Stimulated activated CD4-positive, alpha-beta T cell treated with anti-CD3 and anti-CD28 coated beads, TNF-alpha, amount 100 ng/mL, for 24 hours (primary cell): ENCODE data around the gene NPB.
"Not testable (repeated sequence)": the region's sequence is repeated elsewhere in the genome, so short reads cannot be mapped to it uniquely, and the experiment has no call there.

Experiments used
- DNase-seq, 3 experiments: peaks; one replicate each; pipeline ENCODE4 v3.0.0-alpha.2; 2020; ENCODE audit warnings: low read depth in 3 of 3

NPB gene

DNA sequence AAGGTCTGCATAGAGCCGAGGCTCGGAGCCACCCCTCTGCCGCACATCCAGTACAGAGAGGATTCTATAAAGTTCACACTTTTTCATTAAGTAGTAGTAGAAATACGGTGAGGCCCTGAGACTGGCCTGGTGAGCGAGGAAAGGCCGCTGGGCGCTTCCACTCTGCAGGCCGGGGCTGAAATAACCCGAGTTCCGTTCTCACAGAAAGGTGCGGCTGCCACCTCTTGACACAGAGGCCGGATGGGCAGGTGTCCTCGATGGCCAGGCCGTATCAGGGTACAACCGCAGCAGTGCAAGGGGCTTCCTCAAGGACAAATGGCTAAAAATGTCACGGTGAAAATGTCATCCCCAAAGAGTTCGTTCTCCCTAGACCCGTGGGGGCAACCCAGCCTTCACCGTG, 9.9 kb downstream of the NPB start:
- no peak for DNase-seq

DNA sequence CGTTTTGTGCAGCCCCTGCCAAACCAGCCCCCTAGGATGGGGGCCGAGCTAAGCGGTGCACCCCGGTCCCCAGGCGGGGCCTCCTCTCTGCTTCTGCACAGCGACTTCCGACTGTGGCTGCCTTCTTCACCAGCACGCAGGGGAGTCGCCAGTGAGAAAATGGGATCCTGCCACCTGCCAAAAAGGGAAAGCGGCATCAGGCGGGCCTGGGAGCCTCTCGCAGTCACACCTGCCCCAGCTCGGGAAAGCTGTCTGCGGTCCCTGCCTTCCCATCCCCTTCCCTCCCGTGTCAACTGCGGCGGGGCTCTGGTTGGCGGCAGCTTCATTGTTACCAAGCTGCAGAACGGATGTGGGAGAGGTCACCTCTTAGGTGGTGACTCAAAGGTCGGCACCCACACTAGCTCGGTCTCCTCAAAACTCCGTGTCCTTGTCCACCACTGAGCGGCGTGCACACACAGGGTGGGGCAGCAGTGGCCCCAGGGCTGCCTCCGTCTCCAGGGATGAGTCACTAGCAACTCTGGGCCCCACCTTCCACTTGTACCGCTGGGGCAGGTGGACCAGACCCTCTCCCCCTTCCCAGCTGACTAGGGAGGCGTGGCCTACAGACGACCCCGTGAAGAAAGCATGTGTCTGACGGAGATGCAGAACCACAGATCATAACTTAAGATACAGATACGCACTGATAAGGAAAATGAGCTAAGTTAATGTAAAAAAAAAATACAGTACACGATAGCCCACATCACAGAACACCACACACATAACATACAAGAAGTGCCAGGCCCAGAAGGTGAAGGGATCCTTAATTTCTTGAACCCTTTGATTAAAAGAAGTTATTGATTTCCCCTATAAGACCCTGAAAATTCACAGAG, 10.6 kb downstream of the NPB start:
- no peak for DNase-seq

DNA sequence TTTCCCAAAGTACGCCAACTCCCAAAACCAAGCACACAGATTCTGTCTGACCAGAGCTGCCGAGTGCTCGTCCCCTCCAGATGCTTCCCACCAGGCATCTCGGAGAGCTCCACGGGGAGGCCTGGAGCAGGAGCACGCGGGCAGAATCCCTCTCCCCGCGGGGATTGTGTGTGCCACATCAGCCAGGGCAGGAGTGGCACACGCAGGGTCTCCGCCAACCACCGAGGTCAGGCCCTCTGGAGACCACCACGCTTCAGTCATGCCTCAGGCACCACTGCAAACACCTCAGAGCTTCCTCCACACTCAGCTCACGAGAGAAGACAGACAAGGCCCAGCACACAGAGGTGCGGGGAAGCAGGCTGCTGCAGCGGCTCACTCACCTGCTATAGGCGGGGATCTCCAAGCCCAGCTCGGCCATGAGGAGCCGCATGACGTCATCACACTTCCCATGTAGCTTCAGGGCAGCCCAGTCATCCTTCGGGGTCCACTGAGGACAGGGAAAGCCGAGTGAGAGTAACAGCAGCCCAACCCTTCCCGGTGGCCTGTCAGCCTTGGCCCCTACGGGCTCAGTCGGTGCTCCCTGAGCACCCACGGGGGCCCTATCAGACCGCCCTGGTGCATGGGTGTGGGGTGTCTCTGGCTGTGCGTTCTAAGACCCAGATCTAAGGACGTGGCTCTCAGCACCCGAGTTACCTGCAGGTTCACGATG, 11.5 kb downstream of the NPB start:
- no peak for DNase-seq

DNA sequence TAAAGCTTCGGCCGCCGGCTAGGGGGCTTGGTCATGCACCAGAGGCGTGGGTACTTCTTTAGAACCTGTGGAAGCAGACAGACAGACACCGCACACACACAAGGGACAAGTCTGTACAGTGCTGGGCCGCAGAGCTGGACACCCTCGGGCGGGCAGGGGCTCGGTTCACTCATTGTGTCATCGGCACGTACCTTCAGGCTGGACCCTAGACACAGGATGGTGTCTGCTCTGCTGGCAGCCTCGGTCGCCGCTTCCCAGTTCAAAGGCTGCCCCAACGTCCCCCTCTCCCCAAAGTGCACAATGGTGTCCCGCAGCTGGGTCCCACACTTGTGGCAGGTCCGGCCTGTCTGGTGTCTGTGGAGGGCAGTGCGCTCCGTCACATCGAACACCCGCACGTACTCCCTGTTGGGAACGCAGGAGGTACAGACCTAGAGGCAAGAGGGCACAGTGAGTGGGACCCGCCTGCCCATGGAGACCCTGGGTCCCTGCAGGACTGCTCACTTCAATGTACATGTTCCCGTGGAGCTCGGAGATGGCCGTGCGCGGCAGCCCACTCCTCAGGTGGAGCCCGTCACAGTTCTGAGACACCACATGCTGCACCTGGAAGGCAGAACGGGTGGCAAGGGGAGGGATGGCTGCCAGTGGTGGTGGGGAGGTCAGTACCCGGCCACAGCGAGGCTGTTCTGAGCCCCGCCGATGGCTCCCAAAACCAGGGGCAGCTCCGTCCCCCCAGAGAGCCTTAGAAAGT, 12.2 kb downstream of the NPB start:
- no peak for DNase-seq

DNA sequence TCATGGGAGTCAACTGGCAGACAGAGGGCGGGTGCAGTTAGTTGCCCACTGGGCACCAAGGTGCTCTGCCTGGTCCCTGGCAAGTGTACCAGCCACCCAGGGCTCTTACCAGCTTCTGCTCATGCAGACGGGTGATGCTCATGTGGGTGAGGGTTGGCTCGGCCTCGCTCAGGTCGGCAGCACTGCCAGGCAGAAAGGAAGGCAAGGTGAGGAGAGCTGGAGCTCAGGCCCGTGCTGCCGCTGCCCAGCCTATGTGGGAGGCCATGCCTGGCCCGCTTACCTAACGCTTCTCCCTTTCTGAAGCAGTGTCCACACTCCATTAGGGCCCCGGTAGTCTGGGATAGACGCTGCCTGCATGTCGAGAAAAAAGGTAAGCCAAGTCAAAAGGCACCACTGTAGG, 13.3 kb downstream of the NPB start:
- DNase-seq, result no peak

DNA sequence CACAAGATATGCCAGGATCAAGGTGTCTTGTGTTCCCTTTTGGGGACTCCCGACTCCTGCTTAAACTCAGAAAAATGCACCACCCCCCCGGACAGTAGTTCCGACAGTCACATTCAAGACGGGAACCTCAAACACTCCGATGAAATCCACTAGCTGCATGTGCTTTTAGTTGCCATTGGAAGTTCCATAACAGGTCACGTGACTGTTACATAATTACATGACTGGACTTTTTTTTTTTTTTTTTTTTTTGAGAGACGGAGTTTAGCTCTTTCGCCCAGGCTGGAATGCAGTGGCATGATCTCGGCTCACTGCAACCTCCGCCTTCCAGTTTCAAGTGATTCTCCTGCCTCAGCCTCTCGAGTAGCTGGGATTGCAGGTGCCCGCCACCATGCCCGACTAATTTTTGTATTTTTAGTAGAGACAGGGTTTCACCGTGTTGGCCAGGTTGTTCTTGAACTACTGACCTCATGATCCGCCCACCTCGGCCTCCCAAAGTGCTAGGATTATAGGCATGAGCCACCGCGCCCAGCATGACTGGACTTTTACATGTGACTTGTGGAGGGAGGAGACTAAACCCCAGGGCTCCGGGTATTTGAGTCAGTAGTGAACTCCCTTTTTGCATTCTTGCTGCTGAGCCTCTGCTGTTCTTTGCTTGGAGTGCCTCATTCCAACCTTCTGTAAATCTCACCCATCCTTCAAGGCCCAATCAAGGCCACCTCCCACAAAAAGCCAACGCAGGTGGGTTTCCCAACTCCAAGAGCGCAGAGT, 14.4 kb downstream of the NPB start:
- DNase-seq, result no peak

DNA sequence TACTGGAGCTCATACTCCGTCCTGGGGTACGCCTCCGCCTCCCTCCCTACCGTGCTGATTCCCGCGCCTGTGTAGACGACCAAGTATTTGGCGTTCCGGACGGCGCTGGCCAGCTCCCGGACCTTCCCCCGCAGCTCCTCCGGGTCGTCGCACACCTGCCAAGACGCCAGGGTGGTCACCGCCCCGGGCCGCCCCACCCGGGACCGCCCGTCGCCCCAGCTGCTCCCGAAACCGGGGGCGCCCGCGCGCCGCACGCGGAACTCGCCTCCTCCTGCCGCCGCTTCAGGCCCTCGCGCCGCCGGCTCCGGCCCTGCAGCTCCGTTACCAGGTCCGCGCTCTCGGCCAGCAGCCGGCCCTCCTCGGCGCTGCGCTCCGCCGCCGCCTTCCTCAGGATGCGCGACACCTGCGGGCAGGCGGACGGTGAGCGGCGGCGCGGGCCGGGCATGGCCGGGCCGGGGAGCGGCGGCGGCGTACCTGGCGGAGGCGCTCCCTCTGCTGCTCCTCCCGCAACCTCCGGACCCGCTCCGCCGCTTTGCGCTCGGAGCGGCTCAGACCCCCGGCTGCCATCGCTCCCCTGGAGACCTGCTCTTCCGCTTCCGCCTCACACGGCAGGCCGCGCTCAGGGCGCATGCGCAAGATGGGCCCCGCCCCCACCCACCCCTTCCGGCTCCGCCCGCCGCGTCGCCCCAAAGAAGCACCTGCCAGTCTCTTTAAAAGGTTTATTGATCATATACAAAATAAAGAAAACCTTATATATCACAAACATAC, 15.7 kb downstream of the NPB start, which contains the start of gene SIRT7:
Gene SIRT7 (minus strand): TSS at position 612 of the 768 bp plus-strand sequence. CDS start 45 bp downstream, at position 567.
- DNase-seq, result peak; percentile 59 to 74 (median 60)

DNA sequence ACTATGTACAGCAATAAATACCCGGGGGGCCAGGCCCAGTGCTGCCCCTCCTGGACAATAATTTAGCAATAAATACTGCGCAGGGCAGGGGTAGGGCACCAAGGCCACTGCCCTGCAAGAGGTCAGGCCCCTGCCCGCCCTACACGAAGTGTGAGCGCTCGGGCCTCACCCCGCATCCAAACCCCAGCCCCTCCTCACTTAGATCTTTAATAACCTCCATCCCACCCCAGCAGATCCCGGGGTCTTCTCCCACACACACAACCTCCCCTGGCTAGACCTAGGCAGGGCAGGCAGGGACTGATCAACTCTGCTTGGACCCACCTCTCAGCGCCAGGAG, 16.3 kb downstream of the NPB start:
- not testable (repeated sequence) for DNase-seq

DNA sequence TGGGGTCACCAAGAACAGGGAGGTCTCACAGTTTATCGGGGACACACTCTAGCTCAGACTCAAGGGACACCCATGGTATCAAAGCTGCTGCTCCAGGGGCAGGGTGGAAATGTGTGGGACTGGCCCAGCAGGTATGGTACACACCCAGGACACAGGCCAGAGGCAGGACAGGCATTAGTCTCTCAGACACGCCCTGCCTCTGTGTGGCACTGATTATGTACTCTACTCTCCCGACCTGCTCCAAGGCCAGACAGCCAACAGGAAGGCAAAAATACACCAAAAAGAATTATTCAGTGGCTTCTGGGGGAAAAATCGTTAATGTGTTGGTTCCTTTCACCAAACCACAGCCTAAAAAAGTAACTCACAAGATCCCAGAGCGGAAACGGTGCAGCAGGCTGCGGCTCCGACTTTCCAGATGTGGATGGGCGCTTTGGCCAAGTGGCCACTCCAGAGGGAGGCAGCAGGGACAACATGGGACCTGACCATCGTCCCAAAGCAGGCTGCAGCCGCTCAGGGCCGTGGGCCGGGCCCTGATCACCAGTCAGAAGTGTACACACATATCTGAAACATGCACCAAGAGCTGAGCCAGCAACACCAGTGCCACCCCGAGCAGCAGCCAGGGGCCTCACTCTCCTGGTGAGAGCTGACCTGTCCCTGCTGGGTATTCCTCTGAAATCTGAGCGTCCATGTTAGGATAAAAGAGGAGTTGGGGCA, 17.0 kb downstream of the NPB start:
- DNase-seq, result no peak

DNA sequence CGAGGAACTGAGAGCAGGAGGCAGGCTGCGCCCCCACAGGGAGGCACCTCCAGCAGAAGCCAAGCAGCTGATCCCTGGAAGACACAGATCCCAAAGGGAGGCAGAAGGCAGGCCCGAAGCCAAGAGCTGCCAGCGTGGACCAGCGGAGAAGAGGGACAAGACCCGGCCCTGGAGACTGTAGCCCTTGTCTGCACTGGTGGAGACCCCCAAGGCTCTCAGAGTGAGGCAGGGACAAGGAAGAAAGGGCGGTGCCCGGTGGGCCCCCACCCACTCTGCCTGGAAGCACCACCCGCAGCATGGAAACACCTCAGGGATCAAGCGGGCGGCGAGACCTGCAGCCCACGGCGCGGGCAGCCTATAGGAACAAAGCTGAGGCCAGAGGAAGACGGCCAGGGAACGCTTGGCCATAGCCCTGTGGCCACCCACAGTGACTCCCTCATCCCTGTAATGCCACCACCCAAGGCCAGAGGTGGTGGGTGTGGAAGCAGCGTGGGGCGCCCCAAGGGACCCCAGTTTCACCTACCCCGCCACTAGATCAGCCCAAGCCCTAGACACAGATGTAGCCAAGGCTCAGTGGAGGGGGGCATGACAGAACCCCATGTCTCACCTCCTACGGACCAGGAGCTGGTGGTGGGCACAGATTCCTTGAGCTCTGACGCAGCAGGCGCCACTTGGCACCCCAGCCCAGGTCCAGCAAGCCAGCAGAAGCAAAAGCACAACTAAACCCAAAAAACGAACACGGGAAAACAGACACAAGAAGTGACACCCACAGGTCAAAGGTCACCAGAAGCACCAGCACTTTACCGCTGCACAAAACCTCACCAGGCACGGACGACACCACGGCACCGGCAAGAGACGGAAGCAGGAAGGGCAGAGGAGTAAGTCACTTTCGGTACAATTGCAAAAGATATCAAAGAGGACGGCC, 18.8 kb downstream of the NPB start:
- no peak for DNase-seq

DNA sequence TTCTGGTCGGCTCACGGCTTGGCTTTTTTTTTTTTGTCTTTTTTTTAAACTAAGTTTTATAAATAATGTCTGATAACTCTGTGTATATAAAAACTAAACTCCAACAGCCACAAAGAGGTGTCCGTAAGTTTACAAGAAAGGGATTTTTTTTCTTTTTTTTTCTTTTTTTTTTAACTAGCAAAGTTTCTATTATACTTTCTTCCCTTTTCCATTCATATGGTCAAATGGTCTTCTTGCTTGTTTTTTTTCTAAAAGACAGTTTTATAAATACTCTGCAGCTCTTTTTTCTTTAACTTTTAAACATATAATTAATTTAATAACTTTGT, 19.5 kb downstream of the NPB start:
- DNase-seq, result no peak

DNA sequence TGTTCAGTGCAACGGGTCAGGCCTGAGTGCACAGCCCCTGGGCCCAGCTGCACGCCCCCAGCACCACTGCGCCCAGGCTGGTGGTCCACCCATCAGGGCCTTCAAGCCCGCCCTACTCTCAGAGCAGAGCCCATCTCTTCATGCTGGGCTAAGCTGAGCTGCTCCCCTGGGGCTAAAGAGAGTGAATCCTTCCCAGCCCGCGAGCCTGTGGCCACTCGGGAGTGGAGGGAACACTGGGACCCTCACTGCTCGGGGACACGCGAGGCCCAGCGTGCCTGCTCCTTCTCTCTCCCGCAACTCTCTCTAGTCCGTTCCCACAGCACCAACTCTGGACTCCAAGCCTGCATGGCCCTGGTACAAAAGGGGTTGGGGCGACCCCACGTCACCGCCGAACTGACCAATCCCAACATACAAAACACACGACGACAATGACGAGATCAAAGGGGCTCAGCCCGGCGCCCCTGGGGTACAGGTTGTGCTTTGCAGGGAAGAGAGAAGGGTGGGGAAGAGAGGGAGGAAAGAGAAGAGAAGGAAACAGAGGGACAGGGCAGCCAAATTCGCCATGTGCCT, 20.0 kb downstream of the NPB start:
- DNase-seq, result no peak

DNA sequence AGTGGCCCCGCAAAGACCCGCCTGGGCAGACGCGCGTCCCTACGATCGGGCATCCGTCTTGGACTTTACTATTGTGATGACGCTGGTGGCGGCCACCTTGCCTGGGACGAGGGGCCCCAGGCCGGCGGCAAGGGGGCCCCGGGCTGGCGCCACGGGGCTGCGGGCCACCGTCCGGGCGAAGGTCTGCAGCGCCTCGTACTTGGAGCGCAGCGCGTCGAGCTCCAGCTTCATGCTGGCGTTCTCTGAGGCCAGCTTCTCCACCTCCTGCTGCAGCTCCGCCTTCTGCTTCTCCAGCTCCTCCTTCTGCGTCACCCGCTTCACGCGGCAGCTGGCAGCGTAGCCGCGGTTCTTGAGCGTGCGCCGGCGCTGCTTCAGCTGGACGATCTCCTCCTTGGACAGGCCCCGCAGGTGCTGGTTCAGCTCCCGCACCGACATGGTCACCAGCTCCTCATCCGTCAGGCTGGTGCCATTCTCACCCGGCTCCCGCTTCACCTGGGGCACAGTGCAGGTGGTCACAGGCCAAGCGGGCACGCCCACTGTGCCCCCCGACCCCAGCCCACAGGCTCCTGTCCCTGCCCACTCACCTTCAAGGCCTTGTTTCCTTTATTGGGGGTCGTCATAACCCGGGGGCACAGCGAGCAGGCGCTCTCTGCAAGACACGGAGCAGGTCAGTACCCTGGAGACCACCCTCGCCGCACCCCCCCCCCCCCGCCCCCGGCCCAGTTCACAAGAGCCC, 20.7 kb downstream of the NPB start:
- DNase-seq, result no peak

DNA sequence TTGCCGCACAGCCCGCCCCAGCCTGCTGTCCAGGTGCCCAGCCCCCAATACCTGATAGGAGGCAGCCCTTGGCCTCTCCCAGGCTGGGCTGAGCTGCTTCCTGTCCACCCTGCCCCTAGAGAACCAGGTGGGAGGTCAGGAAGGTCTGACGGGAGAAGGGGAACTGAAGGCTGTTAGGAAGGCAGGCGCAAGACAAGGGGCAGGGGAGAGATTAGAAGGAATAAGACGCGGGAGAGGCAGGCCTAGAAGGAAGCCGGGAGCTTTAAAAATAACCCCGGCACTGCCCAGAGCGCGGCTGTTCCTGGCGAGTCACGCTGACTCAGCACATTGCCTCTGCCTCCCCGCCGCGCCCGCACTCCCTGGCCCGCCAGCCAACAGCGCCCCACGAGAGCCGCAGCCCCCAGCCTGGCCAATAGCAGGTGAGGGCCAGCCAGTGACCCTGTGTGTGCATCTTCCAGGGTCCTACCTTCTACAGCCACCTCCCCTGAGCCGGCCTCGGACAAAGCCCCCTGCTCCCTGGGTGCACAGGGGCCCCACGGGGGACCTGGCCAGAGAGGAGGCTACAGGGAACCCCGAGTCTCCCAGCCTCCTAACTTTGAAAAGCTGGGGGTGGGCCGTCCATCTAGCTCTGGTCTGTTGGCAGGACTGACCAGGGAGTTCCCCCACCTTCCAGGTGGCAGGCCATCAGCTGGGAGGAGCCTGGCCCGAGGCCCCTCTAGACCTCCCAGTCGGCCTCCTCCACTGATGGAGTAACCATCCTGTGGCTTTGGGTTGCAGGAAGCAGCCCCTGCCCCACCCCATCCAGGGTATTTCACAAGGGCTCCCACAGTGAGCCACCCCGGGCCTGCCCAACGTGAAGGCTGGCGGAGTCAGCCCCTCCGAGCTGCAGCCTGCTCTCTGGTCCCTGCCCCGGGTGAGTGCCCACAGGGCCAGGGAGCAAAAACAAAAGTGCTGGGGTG, 21.5 kb downstream of the NPB start:
- DNase-seq, result no peak

DNA sequence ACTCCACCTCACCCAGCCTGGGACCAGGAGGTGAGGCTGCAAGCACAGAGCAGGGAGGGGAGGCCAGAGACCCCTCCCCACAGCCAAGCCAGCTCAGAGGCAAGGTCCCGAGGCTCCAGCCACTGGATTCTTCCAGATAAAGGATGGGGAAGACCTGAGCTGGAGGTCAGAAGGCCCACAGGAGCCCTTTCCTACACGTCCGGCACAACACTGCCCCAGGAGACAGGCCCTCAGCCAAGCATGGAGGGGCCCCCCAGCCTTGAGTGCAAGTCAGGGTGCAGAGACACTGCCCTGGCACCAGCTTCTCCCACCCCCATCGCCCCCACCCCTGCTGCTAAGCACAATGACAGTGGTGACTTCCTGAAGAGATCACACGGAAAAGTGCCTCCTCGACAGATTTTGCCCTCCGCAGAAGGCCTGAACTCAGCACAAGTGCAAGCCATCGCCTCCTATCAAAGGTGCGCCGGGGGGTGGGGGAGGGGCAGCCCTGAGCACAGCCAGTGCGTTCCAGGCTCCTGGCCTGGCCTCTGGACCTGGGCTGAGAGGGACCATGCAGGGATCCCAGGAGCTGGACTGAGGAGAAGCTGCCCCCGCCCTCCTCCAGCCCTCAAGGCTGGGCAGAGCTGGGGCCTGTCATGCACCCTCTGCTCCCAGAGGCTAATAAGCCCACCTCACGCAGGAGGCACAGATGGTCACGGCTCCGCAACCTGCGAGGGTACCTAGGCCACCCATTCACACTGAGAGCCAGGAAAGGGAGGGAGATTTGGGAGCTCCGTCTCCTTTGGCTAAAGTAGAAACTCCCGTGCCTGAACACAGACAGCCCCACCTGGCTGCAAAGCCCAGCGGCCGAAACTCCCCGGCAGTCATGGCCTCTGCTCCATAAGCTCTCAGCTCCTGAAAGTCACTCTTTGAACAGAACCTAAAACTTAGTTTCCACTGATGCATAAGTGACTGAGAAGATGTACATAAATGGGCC, 22.8 kb downstream of the NPB start:
- no peak for DNase-seq

DNA sequence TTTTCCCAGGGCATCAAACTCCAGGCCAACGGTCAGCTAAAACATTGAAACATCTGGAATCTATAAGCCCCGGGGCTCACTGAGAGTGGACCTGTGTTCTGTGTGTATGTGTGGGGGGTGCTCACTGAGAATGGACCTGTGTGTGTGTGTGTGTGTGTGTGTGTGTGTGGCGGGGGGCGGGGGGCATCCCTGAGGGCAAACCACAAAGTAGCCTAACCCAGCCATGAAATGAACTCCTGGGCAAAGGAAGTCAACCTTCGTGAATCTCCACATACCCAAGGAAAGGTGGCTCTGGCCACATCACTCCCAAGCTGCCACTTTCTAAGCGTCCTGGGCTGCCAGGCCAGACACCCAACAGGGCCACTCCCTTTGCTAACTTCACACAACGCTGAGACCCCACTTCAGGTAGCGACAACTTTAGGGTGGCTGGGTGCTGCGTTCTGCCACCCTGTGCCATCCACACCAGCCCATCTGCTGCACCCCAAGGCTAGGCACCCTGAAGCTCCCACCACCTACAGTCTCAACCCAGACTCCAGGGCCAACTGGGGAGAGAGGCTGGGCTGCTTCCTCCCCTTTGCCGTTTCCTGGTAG, 23.9 kb downstream of the NPB start:
- no peak for DNase-seq
